ENCODE data around the gene ZNF627. TPM values are rescaled to one million over a fixed set of nuclear protein-coding genes. Genes with fewer than 3 reads are reported as not detected.

ZNF627 gene
- total RNA-seq, 2 donors from 2014 or later = 7.6 to 10.3 TPM

GRCh38 chr19:11552666-11553372 lies 44.5 kb upstream of the ZNF627 start:
- no peak for TF ChIP-seq CTCF (IDR thresholded peaks at IDR 0.05)
- no peak overlapping the region for H3K27ac ChIP-seq
- no peak overlapping the region for H3K9ac ChIP-seq (ENCODE audit: low read depth in 2 of 2, low read length in 2 of 2)
- no peak for DNase-seq
- H3K9me3 ChIP-seq = no peaks in the 10 kb centered on the region
- peaks cover under 1% of the 10 kb centered on the region for H3K4me1 ChIP-seq
- no peaks in the 10 kb centered on the region for H3K27me3 ChIP-seq
- intact Hi-C loops (cut with DNase I) = no loop called here
- no peak overlapping the region for H3K4me3 ChIP-seq
- H3K36me3 ChIP-seq = no peaks in the 10 kb centered on the region

GRCh38 chr19:11554160-11554559 lies 43.1 kb upstream of the ZNF627 start:
- no peak overlapping the region for H3K4me3 ChIP-seq
- no peak overlapping the region for H3K9ac ChIP-seq (ENCODE audit: low read depth in 2 of 2, low read length in 2 of 2)
- no peaks in the 10 kb centered on the region for H3K36me3 ChIP-seq
- intact Hi-C loops (cut with DNase I) = no loop called here
- DNase-seq = no peak
- H3K27me3 ChIP-seq = no peaks in the 10 kb centered on the region
- H3K4me1 ChIP-seq = peaks cover 7% of the 10 kb centered on the region
- no peak overlapping the region for H3K27ac ChIP-seq
- TF ChIP-seq CTCF (IDR thresholded peaks at IDR 0.05) = no peak
- no peaks in the 10 kb centered on the region for H3K9me3 ChIP-seq

- Histone ChIP-seq H3K9ac (ENCODE audit: low read depth in 2 of 2, low read length in 2 of 2) (no peak overlapping the region), H3K27ac (no peak overlapping the region), H3K4me1 (peaks cover 7% of the 10 kb centered on the region), H3K27me3 (no peaks in the 10 kb centered on the region), H3K9me3 (no peaks in the 10 kb centered on the region), H3K36me3 (no peaks in the 10 kb centered on the region), H3K4me3 (no peak overlapping the region)
- TF ChIP-seq CTCF (IDR thresholded peaks at IDR 0.05) = no peak
- no peak for DNase-seq
- intact Hi-C loops (cut with DNase I) = no loop called here
Observed at GRCh38 chr19:11555246-11555645, 42.0 kb upstream of the ZNF627 start.

GRCh38 chr19:11556634-11557420 lies 40.5 kb upstream of the ZNF627 start:
- H3K9me3 ChIP-seq = no peaks in the 10 kb centered on the region
- intact Hi-C loops (cut with DNase I) = no loop called here
- no peak for TF ChIP-seq CTCF (IDR thresholded peaks at IDR 0.05)
- peak overlapping the region in 1 of 2 donors; percentile 18 for H3K9ac ChIP-seq (ENCODE audit: low read depth in 2 of 2, low read length in 2 of 2)
- no peak overlapping the region for H3K4me3 ChIP-seq
- DNase-seq = no peak
- H3K27ac ChIP-seq = no peak overlapping the region
- peaks cover 7% of the 10 kb centered on the region for H3K4me1 ChIP-seq
- no peaks in the 10 kb centered on the region for H3K36me3 ChIP-seq
- no peaks in the 10 kb centered on the region for H3K27me3 ChIP-seq

- TF ChIP-seq CTCF (IDR thresholded peaks at IDR 0.05) = no peak
- intact Hi-C loops (cut with DNase I) = no loop called here
- Histone ChIP-seq H3K9ac (ENCODE audit: low read depth in 2 of 2, low read length in 2 of 2) (peak within 1 kb of the TSS; percentile 77 to 91), H3K4me3 (peak within 1 kb of the TSS; percentile 86), H3K27me3 (no peaks in the 10 kb centered on the region), H3K36me3 (no peaks in the 10 kb centered on the region), H3K27ac (peak within 1 kb of the TSS; percentile 82), H3K9me3 (no peaks in the 10 kb centered on the region), H3K4me1 (peaks cover 7% of the 10 kb centered on the region)
- DNase-seq = peak; percentile 98
Observed at GRCh38 chr19:11558881-11559828, 38.1 kb upstream of the ZNF627 start, which contains the start of gene ELOF1. TSS of gene ELOF1 (minus strand) at chr19:11559230. CDS start at chr19:11554347, 4,883 bp downstream.
